Measurements from ENCODE around the gene SDK2.
"Not testable (repeated sequence)": the region's sequence is repeated elsewhere in the genome, so short reads cannot be mapped to it uniquely, and the experiment has no call there.

- TF ChIP-seq, protein P1, sequence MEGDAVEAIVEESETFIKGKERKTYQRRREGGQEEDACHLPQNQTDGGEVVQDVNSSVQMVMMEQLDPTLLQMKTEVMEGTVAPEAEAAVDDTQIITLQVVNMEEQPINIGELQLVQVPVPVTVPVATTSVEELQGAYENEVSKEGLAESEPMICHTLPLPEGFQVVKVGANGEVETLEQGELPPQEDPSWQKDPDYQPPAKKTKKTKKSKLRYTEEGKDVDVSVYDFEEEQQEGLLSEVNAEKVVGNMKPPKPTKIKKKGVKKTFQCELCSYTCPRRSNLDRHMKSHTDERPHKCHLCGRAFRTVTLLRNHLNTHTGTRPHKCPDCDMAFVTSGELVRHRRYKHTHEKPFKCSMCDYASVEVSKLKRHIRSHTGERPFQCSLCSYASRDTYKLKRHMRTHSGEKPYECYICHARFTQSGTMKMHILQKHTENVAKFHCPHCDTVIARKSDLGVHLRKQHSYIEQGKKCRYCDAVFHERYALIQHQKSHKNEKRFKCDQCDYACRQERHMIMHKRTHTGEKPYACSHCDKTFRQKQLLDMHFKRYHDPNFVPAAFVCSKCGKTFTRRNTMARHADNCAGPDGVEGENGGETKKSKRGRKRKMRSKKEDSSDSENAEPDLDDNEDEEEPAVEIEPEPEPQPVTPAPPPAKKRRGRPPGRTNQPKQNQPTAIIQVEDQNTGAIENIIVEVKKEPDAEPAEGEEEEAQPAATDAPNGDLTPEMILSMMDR (conservative IDR thresholded peaks at IDR 0.05; ENCODE audit: low read depth in 2 of 2): not testable (repeated sequence)
- TF ChIP-seq EZH2 (IDR thresholded peaks at IDR 0.05; ENCODE audit: low read depth, unreplicated experiment); ZNF114 (CRISPR knock-in tag; IDR thresholded peaks at IDR 0.05); POLR2AphosphoS5 (IDR thresholded peaks at IDR 0.05; ENCODE audit: low read depth); CREB1 (CRISPR knock-in tag; IDR thresholded peaks at IDR 0.05; ENCODE audit: low read depth); NANOG (IDR thresholded peaks at IDR 0.05; ENCODE audit: borderline replicate concordance); EZH2phosphoT487 (IDR thresholded peaks at IDR 0.05; ENCODE audit: unreplicated experiment); ZNF331 (CRISPR knock-in tag; IDR thresholded peaks at IDR 0.05; ENCODE audit: low read depth); JUNB (IDR thresholded peaks at IDR 0.05; ENCODE audit: unreplicated experiment); STAT1 (IDR thresholded peaks at IDR 0.05; ENCODE audit: unreplicated experiment); ETS1 (IDR thresholded peaks at IDR 0.05): not testable (repeated sequence)
- TF ChIP-seq, protein P2, sequence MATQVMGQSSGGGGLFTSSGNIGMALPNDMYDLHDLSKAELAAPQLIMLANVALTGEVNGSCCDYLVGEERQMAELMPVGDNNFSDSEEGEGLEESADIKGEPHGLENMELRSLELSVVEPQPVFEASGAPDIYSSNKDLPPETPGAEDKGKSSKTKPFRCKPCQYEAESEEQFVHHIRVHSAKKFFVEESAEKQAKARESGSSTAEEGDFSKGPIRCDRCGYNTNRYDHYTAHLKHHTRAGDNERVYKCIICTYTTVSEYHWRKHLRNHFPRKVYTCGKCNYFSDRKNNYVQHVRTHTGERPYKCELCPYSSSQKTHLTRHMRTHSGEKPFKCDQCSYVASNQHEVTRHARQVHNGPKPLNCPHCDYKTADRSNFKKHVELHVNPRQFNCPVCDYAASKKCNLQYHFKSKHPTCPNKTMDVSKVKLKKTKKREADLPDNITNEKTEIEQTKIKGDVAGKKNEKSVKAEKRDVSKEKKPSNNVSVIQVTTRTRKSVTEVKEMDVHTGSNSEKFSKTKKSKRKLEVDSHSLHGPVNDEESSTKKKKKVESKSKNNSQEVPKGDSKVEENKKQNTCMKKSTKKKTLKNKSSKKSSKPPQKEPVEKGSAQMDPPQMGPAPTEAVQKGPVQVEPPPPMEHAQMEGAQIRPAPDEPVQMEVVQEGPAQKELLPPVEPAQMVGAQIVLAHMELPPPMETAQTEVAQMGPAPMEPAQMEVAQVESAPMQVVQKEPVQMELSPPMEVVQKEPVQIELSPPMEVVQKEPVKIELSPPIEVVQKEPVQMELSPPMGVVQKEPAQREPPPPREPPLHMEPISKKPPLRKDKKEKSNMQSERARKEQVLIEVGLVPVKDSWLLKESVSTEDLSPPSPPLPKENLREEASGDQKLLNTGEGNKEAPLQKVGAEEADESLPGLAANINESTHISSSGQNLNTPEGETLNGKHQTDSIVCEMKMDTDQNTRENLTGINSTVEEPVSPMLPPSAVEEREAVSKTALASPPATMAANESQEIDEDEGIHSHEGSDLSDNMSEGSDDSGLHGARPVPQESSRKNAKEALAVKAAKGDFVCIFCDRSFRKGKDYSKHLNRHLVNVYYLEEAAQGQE (IDR thresholded peaks at IDR 0.05; ENCODE audit: unreplicated experiment): not testable (repeated sequence)
- TF ChIP-seq, protein P3, sequence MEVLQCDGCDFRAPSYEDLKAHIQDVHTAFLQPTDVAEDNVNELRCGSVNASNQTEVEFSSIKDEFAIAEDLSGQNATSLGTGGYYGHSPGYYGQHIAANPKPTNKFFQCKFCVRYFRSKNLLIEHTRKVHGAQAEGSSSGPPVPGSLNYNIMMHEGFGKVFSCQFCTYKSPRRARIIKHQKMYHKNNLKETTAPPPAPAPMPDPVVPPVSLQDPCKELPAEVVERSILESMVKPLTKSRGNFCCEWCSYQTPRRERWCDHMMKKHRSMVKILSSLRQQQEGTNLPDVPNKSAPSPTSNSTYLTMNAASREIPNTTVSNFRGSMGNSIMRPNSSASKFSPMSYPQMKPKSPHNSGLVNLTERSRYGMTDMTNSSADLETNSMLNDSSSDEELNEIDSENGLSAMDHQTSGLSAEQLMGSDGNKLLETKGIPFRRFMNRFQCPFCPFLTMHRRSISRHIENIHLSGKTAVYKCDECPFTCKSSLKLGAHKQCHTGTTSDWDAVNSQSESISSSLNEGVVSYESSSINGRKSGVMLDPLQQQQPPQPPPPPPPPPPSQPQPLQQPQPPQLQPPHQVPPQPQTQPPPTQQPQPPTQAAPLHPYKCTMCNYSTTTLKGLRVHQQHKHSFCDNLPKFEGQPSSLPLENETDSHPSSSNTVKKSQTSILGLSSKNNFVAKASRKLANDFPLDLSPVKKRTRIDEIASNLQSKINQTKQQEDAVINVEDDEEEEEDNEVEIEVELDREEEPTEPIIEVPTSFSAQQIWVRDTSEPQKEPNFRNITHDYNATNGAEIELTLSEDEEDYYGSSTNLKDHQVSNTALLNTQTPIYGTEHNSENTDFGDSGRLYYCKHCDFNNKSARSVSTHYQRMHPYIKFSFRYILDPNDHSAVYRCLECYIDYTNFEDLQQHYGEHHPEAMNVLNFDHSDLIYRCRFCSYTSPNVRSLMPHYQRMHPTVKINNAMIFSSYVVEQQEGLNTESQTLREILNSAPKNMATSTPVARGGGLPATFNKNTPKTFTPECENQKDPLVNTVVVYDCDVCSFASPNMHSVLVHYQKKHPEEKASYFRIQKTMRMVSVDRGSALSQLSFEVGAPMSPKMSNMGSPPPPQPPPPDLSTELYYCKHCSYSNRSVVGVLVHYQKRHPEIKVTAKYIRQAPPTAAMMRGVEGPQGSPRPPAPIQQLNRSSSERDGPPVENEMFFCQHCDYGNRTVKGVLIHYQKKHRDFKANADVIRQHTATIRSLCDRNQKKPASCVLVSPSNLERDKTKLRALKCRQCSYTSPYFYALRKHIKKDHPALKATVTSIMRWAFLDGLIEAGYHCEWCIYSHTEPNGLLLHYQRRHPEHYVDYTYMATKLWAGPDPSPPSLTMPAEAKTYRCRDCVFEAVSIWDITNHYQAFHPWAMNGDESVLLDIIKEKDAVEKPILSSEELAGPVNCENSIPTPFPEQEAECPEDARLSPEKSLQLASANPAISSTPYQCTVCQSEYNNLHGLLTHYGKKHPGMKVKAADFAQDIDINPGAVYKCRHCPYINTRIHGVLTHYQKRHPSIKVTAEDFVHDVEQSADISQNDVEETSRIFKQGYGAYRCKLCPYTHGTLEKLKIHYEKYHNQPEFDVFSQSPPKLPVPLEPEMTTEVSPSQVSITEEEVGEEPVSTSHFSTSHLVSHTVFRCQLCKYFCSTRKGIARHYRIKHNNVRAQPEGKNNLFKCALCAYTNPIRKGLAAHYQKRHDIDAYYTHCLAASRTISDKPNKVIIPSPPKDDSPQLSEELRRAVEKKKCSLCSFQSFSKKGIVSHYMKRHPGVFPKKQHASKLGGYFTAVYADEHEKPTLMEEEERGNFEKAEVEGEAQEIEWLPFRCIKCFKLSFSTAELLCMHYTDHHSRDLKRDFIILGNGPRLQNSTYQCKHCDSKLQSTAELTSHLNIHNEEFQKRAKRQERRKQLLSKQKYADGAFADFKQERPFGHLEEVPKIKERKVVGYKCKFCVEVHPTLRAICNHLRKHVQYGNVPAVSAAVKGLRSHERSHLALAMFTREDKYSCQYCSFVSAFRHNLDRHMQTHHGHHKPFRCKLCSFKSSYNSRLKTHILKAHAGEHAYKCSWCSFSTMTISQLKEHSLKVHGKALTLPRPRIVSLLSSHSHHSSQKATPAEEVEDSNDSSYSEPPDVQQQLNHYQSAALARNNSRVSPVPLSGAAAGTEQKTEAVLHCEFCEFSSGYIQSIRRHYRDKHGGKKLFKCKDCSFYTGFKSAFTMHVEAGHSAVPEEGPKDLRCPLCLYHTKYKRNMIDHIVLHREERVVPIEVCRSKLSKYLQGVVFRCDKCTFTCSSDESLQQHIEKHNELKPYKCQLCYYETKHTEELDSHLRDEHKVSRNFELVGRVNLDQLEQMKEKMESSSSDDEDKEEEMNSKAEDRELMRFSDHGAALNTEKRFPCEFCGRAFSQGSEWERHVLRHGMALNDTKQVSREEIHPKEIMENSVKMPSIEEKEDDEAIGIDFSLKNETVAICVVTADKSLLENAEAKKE (CRISPR knock-in tag; IDR thresholded peaks at IDR 0.05): not testable (repeated sequence)
These were observed 335.3 kb downstream of the SDK2 start for GRCh38 chr17:73308959-73309358.
